Adrenal gland (tissue), 5 donors: ENCODE measurements around the gene PTCD1.

Experiments
- POLR2A ChIP-seq, 2 donors: fragments of 450-650 bp; IDR thresholded peaks; one replicate each; pipeline ENCODE4 v1.6.1; 2017; ENCODE audit warnings: antibody characterized with exemption in 2 of 2, mild to moderate bottlenecking in 2 of 2, moderate library complexity in 1 of 2
- TF ChIP-seq, protein P1 (sequence below), 6 experiments: fragments of 450-650 bp in 4 of 6; fragments of 200-600 bp in 2 of 6; sonication (generic) in 1 of 6; IDR thresholded peaks; 1 replicate in 5 of 6; 2 replicates in 1 of 6; pipeline versions ENCODE4 v1.5.1 to v1.8.0; 2016 to 2021; ENCODE audit warnings: antibody characterized with exemption in 6 of 6, mild to moderate bottlenecking in 2 of 6, moderate library complexity in 1 of 6
- donor health status: DM: no; HTN: no; CAD: no.

- TF ChIP-seq, protein P1, sequence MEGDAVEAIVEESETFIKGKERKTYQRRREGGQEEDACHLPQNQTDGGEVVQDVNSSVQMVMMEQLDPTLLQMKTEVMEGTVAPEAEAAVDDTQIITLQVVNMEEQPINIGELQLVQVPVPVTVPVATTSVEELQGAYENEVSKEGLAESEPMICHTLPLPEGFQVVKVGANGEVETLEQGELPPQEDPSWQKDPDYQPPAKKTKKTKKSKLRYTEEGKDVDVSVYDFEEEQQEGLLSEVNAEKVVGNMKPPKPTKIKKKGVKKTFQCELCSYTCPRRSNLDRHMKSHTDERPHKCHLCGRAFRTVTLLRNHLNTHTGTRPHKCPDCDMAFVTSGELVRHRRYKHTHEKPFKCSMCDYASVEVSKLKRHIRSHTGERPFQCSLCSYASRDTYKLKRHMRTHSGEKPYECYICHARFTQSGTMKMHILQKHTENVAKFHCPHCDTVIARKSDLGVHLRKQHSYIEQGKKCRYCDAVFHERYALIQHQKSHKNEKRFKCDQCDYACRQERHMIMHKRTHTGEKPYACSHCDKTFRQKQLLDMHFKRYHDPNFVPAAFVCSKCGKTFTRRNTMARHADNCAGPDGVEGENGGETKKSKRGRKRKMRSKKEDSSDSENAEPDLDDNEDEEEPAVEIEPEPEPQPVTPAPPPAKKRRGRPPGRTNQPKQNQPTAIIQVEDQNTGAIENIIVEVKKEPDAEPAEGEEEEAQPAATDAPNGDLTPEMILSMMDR (IDR thresholded peaks at IDR 0.05): no peak
- no peak for TF ChIP-seq POLR2A (IDR thresholded peaks at IDR 0.05)
Measured at GRCh38 chr7:99420213-99420612, 18.4 kb downstream of the PTCD1 start.
